ENCODE measurements around the gene KRTCAP2.

KRTCAP2 gene

DNA sequence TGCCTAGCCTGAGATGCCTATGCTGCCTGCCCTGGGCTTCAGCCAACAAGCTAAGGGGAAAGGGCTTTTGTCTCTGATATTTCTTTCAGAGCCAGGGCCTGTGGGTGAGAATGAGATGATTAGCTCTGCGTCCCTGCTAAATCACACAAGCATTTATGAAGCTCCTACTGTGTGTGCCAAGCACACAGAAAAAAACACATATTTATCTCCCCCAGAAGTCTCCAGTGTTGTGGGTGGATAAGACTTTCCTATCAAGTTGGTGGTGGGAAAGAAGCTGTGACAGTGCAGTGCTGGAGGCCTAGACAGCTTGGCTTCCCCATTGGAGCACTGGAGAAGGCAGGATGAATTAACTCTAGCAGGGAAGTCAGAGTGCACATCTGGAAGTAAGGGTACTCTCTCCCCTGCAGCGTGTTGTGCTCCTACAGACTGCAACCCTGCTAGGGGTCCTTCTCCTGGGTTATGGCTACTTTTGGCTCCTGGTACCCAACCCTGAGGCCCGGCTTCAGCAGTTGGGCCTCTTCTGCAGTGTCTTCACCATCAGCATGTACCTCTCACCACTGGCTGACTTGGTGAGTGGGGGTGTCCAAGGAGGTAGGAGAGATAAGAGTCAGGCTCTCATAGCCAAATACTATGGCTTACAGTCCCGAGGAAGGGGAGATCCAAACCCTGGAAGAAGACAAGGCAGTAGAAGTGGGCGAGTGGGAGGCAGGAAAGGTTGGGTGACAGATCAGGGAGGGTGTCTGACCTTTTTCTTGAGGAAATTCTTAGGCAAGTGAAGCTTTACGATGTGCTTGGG is 35.8 kb downstream of the KRTCAP2 start:
- in situ Hi-C loops (cut with HindIII; ENCODE audit: low sequenced_read_pairs) = loop anchor here (5.0 kb wide), 1 partner anchor 45 kb away; no protein-coding TSS in a partner anchor

DNA sequence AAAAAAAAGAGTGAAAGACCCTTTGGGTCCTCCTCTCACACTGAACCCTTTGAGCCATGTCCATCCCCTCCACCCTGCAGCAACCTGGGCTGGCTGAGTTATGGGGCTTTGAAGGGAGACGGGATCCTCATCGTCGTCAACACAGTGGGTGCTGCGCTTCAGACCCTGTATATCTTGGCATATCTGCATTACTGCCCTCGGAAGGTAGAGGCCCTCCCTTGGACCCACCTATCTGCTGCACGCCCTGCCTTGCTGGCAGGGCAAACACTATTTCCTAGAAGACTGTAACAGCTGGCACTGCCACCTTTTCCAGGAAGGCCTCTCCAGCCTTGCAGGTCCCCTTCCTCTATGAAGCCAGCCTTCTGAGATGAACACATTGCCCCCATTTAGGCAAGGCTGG is 36.4 kb downstream of the KRTCAP2 start:
- in situ Hi-C loops (cut with HindIII; ENCODE audit: low sequenced_read_pairs) = loop anchor here (5.0 kb wide), 1 partner anchor 46 kb away; no protein-coding TSS in a partner anchor

- in situ Hi-C loops (cut with HindIII; ENCODE audit: low sequenced_read_pairs) = loop anchor here (5.0 kb wide), 1 partner anchor 47 kb away; no protein-coding TSS in a partner anchor
Observed at GRCh38 chr1:155135415-155136028, 37.6 kb downstream of the KRTCAP2 start, which contains the start of gene SLC50A1. Gene SLC50A1 (plus strand): TSS chr1:155135852. CDS start chr1:155135912, 60 bp downstream.

DNA sequence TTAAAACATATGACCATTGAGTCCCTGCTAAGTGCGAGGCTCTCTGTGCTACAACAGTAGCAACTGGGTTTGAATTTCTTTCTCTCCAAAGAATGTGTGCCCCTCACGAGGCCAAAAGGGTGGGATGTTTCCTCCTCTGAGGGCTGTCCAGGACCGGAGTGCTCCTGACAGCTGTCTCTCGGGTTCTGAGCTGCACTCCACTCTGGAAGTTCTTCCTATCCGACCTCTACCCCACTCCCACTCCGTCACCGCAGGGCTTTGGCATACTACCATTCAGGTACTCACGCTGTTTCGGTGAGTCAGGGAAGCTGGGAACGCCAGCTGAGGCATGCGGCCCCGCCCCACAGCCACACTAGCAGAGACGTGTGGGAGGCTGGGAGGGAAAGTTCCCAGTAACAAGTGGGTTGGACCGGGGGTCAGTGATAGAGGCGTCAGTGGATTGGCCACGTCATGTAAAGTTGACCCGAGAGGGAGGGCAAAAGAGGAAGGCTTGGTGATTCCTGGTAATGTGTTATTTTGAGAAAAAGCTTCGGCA is 38.2 kb downstream of the KRTCAP2 start:
- in situ Hi-C loops (cut with HindIII; ENCODE audit: low sequenced_read_pairs) = loop anchor here (5.0 kb wide), 1 partner anchor 47 kb away; no protein-coding TSS in a partner anchor

GRCh38 chr1:155134322-155134721 is 38.8 kb downstream of the KRTCAP2 start:
- in situ Hi-C loops (cut with HindIII; ENCODE audit: low sequenced_read_pairs) = no loop called here

- in situ Hi-C loops (cut with HindIII; ENCODE audit: low sequenced_read_pairs) = no loop called here
Observed at GRCh38 chr1:155133799-155134281, 39.3 kb downstream of the KRTCAP2 start.

- in situ Hi-C loops (cut with HindIII; ENCODE audit: low sequenced_read_pairs) = no loop called here
Observed at GRCh38 chr1:155131856-155132255, 41.2 kb downstream of the KRTCAP2 start.

GRCh38 chr1:155131285-155131684 is 41.8 kb downstream of the KRTCAP2 start:
- in situ Hi-C loops (cut with HindIII; ENCODE audit: low sequenced_read_pairs) = no loop called here

GRCh38 chr1:155130272-155131006 is 42.7 kb downstream of the KRTCAP2 start:
- in situ Hi-C loops (cut with HindIII; ENCODE audit: low sequenced_read_pairs) = no loop called here

DNA sequence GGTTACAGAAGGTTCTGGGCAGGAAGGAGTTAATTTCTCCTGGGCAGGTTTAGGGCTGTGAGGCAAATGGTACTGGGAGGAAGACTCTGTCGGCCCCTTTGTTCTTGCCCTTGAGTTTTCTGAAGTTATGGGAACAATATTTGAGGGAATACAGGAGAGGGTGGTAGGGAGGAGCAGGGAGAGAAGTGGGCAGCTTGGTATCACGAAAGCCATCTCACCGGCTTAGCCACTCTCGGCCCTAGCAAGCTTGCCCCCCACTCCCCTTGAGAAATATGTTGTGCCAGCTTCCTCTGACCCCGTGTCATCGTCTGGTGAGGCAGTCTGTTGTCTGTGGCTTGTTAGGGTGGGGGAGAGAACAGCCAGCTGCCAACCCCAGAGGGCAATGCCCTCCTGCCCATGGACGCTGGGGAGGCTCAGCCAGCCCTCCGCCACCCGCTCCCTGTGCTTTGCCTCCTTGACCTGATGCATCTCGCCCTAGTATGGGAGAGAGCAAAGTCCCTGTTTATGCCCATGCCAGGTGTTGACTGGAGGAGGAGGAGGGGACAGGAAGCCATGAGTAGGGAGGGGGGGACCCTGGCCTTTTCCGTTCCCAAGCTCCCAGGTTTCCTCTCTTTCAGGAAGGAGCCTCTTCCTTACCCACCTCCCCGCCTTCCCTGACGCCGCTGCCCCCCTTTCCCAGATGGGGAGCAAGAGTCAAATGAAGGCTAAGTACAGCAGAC is 44.2 kb downstream of the KRTCAP2 start:
- in situ Hi-C loops (cut with HindIII; ENCODE audit: low sequenced_read_pairs) = no loop called here

GRCh38 chr1:155127967-155128754 is 44.9 kb downstream of the KRTCAP2 start:
- in situ Hi-C loops (cut with HindIII; ENCODE audit: low sequenced_read_pairs) = no loop called here

GRCh38 chr1:155127105-155127966 is 45.8 kb downstream of the KRTCAP2 start, which contains the start of gene EFNA1:
Gene EFNA1 (plus strand): TSS chr1:155127876. CDS start chr1:155127978, 102 bp downstream.
- in situ Hi-C loops (cut with HindIII; ENCODE audit: low sequenced_read_pairs) = no loop called here

GRCh38 chr1:155126556-155127104 is 46.5 kb downstream of the KRTCAP2 start:
- in situ Hi-C loops (cut with HindIII; ENCODE audit: low sequenced_read_pairs) = no loop called here

- in situ Hi-C loops (cut with HindIII; ENCODE audit: low sequenced_read_pairs) = no loop called here
Observed at GRCh38 chr1:155125946-155126555, 47.1 kb downstream of the KRTCAP2 start.

- in situ Hi-C loops (cut with HindIII; ENCODE audit: low sequenced_read_pairs) = no loop called here
Observed at GRCh38 chr1:155125511-155125945, 47.6 kb downstream of the KRTCAP2 start.

- in situ Hi-C loops (cut with HindIII; ENCODE audit: low sequenced_read_pairs) = no loop called here
Observed at GRCh38 chr1:155124503-155125463, 48.3 kb downstream of the KRTCAP2 start.

All from endothelial cell of hepatic sinusoid (primary cell).